ENCODE data around the gene CDS2. TPM values are rescaled to one million over a fixed set of nuclear protein-coding genes. Genes with fewer than 3 reads are reported as not detected.

The CDS2 gene
- total RNA-seq, 1 experiment from 2014 or later: 26.3 TPM

DNA sequence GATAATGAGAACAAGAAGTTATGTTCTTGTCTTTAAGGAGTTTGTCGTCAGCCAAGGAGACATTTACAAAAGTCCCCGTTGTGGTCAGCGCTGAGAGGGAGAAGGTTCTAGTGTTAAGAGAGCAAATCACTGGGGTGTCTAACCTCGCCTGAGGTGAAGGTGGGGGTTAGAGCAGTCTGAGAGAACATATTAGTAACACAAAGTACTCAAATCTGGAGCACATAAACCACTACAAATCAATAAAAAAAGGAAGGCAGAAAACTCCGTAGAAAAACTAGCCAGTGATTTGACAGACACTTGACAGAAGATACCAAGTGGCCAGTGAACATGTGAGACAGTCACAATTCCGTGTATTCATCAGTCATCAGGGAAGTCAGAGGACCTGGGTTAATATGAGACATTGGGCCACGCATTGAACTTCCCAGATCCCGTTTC, 45.4 kb downstream of the CDS2 start:
- H3K27me3 Mint-ChIP-seq (ENCODE audit: insufficient read depth, unreplicated experiment): no peaks in the 10 kb centered on the region
- TF ChIP-seq, protein P1, sequence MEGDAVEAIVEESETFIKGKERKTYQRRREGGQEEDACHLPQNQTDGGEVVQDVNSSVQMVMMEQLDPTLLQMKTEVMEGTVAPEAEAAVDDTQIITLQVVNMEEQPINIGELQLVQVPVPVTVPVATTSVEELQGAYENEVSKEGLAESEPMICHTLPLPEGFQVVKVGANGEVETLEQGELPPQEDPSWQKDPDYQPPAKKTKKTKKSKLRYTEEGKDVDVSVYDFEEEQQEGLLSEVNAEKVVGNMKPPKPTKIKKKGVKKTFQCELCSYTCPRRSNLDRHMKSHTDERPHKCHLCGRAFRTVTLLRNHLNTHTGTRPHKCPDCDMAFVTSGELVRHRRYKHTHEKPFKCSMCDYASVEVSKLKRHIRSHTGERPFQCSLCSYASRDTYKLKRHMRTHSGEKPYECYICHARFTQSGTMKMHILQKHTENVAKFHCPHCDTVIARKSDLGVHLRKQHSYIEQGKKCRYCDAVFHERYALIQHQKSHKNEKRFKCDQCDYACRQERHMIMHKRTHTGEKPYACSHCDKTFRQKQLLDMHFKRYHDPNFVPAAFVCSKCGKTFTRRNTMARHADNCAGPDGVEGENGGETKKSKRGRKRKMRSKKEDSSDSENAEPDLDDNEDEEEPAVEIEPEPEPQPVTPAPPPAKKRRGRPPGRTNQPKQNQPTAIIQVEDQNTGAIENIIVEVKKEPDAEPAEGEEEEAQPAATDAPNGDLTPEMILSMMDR (IDR thresholded peaks at IDR 0.05; ENCODE audit: unreplicated experiment): no peak
- POLR2A ChIA-PET: interaction anchor here (0.6 to 1.2 kb wide), 2 partner anchors 46 to 89 kb away, joined by 3 read pairs; no protein-coding TSS in a partner anchor
- DNase-seq (ENCODE audit: unreplicated experiment): no peak
- H3K9me3 Mint-ChIP-seq (ENCODE audit: unreplicated experiment): no peaks in the 10 kb centered on the region
- H3K4me3 Mint-ChIP-seq (ENCODE audit: unreplicated experiment): no peak overlapping the region
- CTCF ChIA-PET: interaction anchor here (0.6 to 7.6 kb wide), 5 partner anchors 14 to 482 kb away, joined by 3 to 78 read pairs (median 4); no protein-coding TSS in a partner anchor
- BruUV-seq (replicated peaks): no TSS peak
- intact Hi-C loops (cut with micrococcal nuclease): no loop called here
- H3K27ac Mint-ChIP-seq (ENCODE audit: low read depth, unreplicated experiment): no peak overlapping the region
- H3K4me1 Mint-ChIP-seq (ENCODE audit: insufficient read depth, unreplicated experiment): peaks cover 8% of the 10 kb centered on the region
- peaks cover 21% of the 10 kb centered on the region for H3K36me3 Mint-ChIP-seq (ENCODE audit: insufficient read depth, unreplicated experiment)

- CTCF ChIA-PET: interaction anchor here (1.2 to 7.6 kb wide), 2 partner anchors 19 to 22 kb away, joined by 4 to 78 read pairs; no protein-coding TSS in a partner anchor
- no peak overlapping the region for H3K4me3 Mint-ChIP-seq (ENCODE audit: unreplicated experiment)
- H3K27ac Mint-ChIP-seq (ENCODE audit: low read depth, unreplicated experiment): no peak overlapping the region
- TF ChIP-seq, protein P1 (IDR thresholded peaks at IDR 0.05; ENCODE audit: unreplicated experiment): no peak
- H3K36me3 Mint-ChIP-seq (ENCODE audit: insufficient read depth, unreplicated experiment): peaks cover 22% of the 10 kb centered on the region
- intact Hi-C loops (cut with micrococcal nuclease): no loop called here
- POLR2A ChIA-PET: no interaction called here
- no peaks in the 10 kb centered on the region for H3K9me3 Mint-ChIP-seq (ENCODE audit: unreplicated experiment)
- peaks cover 8% of the 10 kb centered on the region for H3K4me1 Mint-ChIP-seq (ENCODE audit: insufficient read depth, unreplicated experiment)
- BruUV-seq (replicated peaks): no TSS peak
- no peaks in the 10 kb centered on the region for H3K27me3 Mint-ChIP-seq (ENCODE audit: insufficient read depth, unreplicated experiment)
- no peak for DNase-seq (ENCODE audit: unreplicated experiment)
These were observed 46.2 kb downstream of the CDS2 start for GRCh38 chr20:5172903-5173463.

DNA sequence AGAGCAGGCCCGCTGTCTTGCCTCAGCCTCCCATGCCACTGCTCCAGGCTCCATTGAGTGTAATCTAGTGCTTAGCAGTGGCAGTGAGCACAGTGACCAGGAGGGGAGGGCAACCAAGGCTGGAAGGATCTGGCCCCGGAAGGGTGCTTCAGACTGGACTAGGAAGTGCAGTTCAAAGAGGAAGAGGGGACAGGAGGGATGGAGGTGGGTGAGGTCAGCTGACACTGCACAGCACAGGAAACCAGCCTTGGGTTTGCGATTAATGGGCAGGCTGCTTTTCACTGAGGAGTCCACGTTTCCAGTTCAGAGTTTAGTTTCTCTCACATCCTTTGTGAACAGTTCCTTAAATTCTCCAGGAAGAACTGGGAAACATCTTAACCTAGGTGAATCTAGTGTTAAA, 46.9 kb downstream of the CDS2 start:
- intact Hi-C loops (cut with micrococcal nuclease): no loop called here
- Mint-ChIP-seq H3K27ac (ENCODE audit: low read depth, unreplicated experiment) (no peak overlapping the region), H3K27me3 (ENCODE audit: insufficient read depth, unreplicated experiment) (no peaks in the 10 kb centered on the region), H3K9me3 (ENCODE audit: unreplicated experiment) (no peaks in the 10 kb centered on the region), H3K36me3 (ENCODE audit: insufficient read depth, unreplicated experiment) (peaks cover 26% of the 10 kb centered on the region), H3K4me1 (ENCODE audit: insufficient read depth, unreplicated experiment) (peaks cover 7% of the 10 kb centered on the region), H3K4me3 (ENCODE audit: unreplicated experiment) (no peak overlapping the region)
- DNase-seq (ENCODE audit: unreplicated experiment): no peak
- TF ChIP-seq, protein P1 (IDR thresholded peaks at IDR 0.05; ENCODE audit: unreplicated experiment): no peak
- no TSS peak for BruUV-seq (replicated peaks)
- POLR2A ChIA-PET: no interaction called here
- CTCF ChIA-PET: interaction anchor here (0.6 to 2.4 kb wide), 5 partner anchors 12 to 36 kb away, joined by 3 to 18 read pairs (median 3); no protein-coding TSS in a partner anchor

DNA sequence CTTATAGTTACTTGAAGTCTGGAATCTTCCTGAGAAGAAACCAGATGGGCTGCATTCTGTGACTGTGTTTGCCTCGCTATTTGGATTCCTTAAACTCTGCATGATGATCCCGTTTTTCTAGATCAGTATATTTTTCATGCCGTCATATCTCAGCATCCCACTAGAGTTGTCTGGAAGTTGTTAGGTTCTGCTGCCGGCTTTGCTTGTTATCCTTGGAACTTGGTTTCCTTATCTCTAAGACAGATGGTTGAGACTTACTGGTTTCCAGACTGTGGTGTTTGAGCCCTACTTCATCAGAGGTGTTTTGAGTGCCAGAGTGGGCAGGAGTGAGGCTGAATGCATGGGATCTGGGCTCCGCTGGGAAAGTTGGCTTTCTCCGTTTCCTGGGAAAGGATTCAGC, 50.3 kb downstream of the CDS2 start:
- no peak for DNase-seq (ENCODE audit: unreplicated experiment)
- H3K9me3 Mint-ChIP-seq (ENCODE audit: unreplicated experiment): no peaks in the 10 kb centered on the region
- BruUV-seq (replicated peaks): no TSS peak
- ChIA-PET CTCF (interaction anchor here (0.6 kb wide), 1 partner anchor 75 kb away, joined by 5 read pairs; no protein-coding TSS in a partner anchor), POLR2A (no interaction called here)
- TF ChIP-seq, protein P1 (IDR thresholded peaks at IDR 0.05; ENCODE audit: unreplicated experiment): no peak
- no peak overlapping the region for H3K4me3 Mint-ChIP-seq (ENCODE audit: unreplicated experiment)
- H3K36me3 Mint-ChIP-seq (ENCODE audit: insufficient read depth, unreplicated experiment): peaks cover 28% of the 10 kb centered on the region
- H3K27me3 Mint-ChIP-seq (ENCODE audit: insufficient read depth, unreplicated experiment): no peaks in the 10 kb centered on the region
- H3K4me1 Mint-ChIP-seq (ENCODE audit: insufficient read depth, unreplicated experiment): no peaks in the 10 kb centered on the region
- no peak overlapping the region for H3K27ac Mint-ChIP-seq (ENCODE audit: low read depth, unreplicated experiment)
- intact Hi-C loops (cut with micrococcal nuclease): no loop called here

All from MCF 10A (cell line).